Measurements from ENCODE around the gene HPCAL1.

HPCAL1 gene

DNA sequence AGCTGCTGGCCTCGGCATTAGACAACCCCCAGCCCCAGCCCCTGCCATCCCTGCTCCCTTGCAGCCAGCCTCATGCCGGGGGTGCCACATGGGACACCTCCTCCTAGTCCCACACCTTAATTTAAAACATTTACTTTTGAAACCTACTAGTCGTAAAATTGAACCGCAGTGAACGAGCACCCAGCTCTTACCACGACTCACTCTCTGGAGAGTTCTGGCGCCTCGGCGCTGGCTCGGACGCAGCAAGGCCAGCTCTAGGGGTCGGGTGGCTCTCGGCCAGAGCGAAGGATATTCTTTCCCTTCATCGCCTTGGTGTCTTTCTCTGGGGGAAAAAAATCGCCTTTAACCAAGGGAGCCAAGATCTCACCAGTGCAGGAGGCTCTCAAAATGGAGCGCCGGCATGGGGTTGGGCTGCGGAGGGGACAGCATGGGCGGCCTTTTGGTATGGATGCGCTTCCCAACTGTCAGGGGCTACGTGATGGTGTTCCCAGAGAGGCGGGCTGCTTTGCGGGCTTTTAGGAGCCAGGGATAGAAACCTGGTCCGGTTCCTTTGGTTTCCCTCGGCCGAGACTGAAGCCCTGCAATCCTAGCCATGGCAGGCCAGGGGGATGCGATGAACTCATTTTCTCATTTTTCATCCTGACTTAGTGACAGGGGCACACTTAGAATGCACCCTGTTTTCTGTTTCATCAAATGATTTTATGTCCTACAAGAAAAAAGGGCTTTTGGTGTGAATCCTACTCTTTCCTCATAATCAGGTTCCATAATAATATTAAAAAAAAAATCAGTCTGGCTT lies 2.0 kb downstream of the HPCAL1 start:
- no peak for DNase-seq

GRCh38 chr2:10305254-10305635 lies 2.5 kb downstream of the HPCAL1 start:
- peak; percentile 54 to 66 for DNase-seq

- peak; percentile 38 to 55 for DNase-seq
These were observed 3.0 kb downstream of the HPCAL1 start for GRCh38 chr2:10305715-10306114.

- DNase-seq = no peak
These were observed 4.3 kb downstream of the HPCAL1 start for GRCh38 chr2:10306901-10307463.

DNA sequence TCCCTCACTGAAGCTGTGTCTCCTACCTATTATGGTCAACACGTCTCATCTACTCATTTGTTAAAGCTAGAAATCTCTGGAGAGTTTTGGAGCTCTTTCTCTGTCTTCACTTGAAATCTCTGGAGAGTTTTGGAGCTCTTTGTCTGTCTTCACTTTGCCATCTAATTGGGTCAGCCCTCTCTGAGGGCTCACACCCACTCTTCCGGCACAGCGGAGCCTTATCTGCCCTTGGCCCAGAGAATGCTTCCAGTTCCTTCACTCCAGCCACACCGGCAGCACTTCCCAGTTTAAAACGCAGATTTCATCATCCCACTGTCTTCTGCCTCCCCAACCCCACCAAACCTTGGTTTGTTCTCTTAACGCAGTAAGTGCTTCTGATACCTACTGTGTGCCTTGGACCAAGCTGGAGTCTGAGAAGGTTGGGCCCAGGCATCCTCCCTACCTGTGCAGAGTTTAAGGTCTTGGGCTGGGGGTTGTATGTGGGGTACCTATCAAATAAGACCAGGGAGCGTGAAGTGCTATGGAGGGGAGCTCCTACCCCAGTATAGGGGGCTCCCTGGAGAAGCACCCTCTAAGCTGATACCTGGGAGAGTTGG lies 5.0 kb downstream of the HPCAL1 start:
- DNase-seq = no peak

GRCh38 chr2:10308866-10309265 lies 6.2 kb downstream of the HPCAL1 start:
- DNase-seq = no peak

DNA sequence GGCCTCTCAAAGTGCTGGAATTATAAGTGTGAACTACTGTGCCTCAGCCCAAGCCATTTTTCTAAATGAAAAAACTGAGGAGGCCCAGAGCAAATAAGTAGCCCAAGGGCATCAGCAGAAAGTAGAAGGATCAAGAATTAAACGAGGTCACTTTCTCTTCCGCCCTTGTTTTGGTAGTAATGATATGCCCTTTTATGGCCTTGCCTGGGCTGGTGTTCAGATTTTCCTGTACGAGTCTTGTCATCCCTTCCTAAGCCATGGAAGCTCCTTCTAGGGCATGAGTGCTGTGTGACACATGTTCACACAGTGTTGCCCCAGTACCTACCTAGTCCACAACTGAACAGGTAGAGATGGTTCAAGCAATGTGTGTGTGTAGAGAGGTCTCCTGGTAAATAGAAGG lies 6.6 kb downstream of the HPCAL1 start:
- no peak for DNase-seq

DNA sequence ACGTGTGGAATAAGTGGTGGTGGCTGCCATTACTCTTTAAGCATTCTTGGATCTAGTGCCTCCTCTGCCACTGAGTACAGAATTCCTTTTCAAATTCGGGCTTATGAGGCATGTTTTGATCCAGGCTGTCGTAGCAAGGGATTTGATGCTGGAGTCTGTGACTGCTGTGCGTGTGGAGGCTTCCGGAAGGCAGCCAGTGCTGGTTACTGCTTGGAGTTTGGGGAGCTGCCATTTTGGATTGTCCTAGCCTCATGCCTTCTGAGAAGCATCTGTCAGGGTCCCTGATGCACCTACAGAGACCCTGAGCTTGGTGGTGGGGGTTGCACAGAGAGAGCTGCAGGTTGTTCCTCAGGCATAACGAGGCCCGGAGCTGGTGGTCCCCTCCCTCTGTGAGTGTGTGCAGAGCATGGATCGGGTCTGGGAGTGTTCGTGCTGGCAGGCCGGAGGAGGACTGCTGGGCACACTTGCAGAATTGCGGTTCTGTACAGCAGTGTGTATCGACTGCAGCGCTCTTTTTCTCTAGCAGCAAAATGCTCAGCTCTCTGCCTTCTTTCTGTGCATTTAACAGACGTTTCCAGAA lies 7.7 kb downstream of the HPCAL1 start:
- DNase-seq = no peak

DNA sequence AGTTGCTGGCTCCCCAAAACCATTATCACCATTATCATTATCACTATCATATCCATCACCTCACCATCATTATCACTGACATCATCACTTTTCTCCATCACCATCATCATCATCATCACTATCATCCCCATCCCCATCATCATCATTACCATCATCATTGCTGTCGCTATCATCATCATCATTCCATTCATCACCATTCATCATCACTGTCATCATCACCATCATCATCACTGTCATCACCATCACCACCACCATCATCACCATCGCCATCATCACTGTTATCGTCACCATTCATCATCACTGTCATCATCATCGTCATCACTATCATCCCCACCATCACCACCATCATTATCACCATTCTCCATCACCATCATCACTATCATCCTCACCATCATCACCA lies 9.0 kb downstream of the HPCAL1 start:
- DNase-seq = no peak

GRCh38 chr2:10312437-10312957 lies 9.8 kb downstream of the HPCAL1 start:
- no peak for DNase-seq

- DNase-seq = no peak
These were observed 13.6 kb downstream of the HPCAL1 start for GRCh38 chr2:10316336-10316735.

DNA sequence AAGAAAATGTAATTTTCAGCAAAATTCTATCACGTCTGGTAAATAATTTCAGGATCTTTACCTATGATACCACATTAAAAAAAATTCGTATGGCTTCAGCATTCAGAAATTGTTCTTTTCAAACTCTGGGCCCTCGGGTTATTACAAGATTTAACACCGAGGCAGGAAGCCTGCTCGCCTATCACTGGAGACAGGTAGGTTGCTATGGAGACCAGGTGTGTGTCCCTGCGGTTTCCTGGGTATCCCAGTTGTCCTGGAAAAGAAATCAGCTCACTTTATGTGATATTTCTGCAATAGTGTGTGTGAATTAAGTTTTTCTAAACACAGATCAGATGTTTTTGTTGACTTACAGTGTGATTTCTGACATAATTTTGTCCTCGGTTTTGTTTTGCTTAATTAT lies 14.2 kb downstream of the HPCAL1 start:
- DNase-seq = no peak

- DNase-seq = no peak
These were observed 14.9 kb downstream of the HPCAL1 start for GRCh38 chr2:10317646-10318045.

GRCh38 chr2:10318345-10318744 lies 15.6 kb downstream of the HPCAL1 start:
- no peak for DNase-seq

- no peak for DNase-seq
These were observed 17.3 kb downstream of the HPCAL1 start for GRCh38 chr2:10319892-10320574.

GRCh38 chr2:10320575-10320931 lies 17.8 kb downstream of the HPCAL1 start:
- no peak for DNase-seq

- no peak for DNase-seq
These were observed 18.2 kb downstream of the HPCAL1 start for GRCh38 chr2:10320933-10321332.

- no peak for DNase-seq
These were observed 18.9 kb downstream of the HPCAL1 start for GRCh38 chr2:10321622-10322021.

GRCh38 chr2:10322481-10322880 lies 19.8 kb downstream of the HPCAL1 start:
- DNase-seq = no peak

DNA sequence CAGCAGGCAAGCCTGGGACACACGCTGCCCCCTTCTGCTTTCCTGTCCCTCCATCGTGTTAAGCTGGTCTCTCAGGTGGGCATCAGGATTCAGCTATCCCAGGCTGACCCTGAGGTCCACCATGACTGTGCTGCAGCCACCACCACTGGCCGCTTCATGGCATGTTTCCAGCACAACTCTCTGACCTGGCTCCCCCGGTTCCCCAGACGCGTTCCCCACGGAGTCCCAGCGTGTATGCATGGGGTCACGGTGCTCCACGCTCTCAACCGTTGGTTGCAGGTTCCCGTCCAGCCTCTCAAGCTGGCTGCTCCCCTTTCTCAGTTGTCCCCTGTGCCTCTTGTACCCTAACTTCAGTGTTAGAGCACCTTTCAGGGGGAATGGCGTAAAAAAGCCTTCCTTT lies 20.3 kb downstream of the HPCAL1 start:
- no peak for DNase-seq

GRCh38 chr2:10323535-10323934 lies 20.8 kb downstream of the HPCAL1 start:
- no peak for DNase-seq

DNA sequence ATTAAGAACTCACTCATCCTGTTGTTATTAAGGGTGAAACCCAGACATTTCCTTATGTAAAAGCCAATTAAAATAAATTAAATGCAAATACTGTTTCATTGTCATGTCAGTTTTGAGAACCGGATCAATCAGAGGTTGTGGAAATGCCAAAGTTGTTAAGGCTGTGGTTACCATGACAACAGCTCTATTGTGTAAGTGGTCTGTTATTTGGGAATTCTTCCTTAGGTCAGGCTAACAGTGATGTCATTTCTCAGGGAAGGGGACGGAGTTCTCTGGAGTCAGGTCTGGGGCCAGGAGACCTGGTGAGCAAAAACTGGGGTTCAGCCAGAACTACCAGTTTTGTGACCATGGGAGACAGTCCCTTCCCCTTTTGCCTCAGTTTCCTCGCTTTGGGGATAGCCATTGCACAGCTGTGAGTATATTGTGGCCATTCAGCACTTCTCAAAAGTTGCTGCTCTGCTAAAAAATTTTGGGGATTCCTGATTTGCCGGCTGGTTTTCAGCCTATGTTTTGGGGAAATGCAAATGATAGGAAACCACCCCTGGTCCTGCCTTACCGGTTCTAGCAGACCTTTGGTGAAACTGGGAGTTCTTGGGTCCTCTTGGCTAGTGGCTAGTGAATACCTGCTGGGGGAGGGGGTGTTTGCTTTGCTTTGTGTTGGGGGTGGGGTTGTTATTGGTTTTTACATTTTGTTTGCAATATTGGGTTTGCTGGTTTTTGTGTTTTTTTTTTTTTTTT lies 21.6 kb downstream of the HPCAL1 start:
- no peak for DNase-seq
